Epithelial cell of esophagus (primary cell): Measurements from ENCODE around the gene SLC4A8.
A peak's percentile ranks its signal among the peaks of the same experiment; 100 is the strongest.

ENCODE experiments used
- DNase-seq: peaks from one replicate; pipeline ENCODE4 v3.0.0; 2010; ENCODE audit warnings: low read depth
- H3K4me3 ChIP-seq: 2 replicates; pipeline ENCODE4 v1.5.1; 2011; ENCODE audit warnings: mild to moderate bottlenecking, low read length, control low read depth
- TF ChIP-seq, protein P1 (sequence below): IDR thresholded peaks from 2 replicates; pipeline ENCODE4 v1.5.1; 2011; ENCODE audit warnings: low read depth, mild to moderate bottlenecking, low read length, control low read depth, inconsistent platforms; ENCODE audit not compliant: insufficient read depth; ENCODE audit errors: missing control alignments

Gene SLC4A8

DNA sequence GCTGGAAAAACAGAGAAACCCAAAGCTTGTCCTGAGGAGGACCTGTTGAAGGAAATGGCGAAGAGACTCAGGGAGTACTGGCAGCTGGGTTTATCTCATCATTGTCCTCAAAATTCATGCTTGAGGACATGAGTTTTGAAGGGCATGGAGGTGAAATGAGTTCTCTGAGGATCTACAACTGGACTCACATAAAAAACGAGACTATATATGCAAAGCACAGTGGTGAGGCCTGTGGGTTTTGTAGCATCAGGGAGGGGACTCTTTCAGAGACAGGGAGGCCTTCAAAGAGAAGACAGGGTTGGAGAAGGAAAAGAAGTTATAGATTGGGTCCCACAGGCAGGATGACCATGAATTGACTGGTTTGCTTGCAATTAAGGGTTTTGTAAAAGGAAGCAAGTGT is 95.1 kb downstream of the SLC4A8 start:
- TF ChIP-seq, protein P1, sequence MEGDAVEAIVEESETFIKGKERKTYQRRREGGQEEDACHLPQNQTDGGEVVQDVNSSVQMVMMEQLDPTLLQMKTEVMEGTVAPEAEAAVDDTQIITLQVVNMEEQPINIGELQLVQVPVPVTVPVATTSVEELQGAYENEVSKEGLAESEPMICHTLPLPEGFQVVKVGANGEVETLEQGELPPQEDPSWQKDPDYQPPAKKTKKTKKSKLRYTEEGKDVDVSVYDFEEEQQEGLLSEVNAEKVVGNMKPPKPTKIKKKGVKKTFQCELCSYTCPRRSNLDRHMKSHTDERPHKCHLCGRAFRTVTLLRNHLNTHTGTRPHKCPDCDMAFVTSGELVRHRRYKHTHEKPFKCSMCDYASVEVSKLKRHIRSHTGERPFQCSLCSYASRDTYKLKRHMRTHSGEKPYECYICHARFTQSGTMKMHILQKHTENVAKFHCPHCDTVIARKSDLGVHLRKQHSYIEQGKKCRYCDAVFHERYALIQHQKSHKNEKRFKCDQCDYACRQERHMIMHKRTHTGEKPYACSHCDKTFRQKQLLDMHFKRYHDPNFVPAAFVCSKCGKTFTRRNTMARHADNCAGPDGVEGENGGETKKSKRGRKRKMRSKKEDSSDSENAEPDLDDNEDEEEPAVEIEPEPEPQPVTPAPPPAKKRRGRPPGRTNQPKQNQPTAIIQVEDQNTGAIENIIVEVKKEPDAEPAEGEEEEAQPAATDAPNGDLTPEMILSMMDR = no peak
- no peak for DNase-seq
- no peak overlapping the region for H3K4me3 ChIP-seq

DNA sequence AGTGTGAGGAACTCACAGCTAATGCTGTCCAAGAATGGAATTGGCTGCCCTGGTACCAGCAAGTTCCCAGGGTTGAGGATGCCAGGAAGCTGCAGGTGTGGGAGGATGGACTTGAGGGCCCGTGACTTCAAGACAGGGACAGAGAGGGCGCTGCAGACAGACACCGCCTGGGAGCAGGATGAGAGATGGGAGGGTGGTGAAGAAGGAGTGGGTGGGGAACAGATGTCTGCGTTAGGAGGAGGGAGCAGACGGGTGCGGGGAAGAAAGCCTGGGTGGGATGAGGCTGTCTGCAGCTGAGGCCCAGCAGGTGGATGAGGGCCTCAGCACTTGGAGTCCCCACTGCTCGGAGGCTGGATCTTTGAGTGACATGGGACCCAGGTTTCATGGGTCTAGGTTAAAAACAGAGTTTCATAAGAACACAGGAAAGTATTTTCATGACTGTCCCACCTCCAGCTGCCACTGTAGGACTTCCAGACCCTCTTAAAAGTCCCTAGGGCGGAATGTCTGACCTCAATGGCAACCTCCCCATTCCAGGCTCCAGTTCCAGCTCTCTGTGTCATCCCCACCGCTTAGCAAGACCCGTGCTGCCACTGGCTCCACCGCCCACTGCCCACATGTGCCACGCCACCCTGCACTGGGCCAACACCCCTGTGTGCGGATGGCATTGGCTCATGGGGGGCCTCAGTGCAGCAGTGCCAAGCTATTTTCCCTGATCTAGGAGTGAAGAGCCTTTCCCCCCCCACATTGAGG is 96.1 kb downstream of the SLC4A8 start:
- TF ChIP-seq, protein P1 = no peak
- H3K4me3 ChIP-seq = no peak overlapping the region
- DNase-seq = no peak

DNA sequence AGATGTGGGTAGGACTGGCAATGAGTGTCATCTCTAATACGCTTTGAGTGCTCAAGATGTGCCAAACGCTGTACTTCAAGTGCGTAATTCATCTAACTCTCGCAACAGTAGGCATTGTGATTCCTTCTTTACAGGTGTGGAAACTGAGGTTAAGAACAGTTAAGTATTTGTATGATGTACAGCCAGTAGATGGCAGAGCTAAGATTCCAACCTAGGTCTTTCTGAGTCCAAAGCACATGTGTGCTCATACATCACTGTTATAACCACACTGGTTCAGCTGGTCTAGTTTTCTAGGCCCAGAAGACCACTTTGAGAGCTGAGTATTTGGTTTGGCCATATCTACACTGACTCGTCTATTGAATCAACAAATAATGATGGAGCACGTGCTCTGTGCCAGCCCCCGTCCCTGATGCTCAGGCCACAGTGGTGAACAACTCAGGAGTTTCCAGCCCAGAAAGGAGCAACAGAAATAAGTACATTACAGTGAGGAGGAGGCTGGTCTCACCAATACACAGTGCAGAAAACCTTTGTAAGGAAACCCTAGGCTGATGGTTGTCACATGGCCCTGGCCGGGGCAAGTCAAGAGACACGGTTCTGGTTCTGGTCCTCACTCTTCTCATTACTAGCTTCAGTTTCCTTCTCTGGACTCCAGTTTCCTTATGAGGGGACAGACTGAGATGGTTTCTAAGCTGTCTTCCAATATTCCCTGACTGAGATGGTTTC is 97.1 kb downstream of the SLC4A8 start:
- TF ChIP-seq, protein P1 = peak; percentile 19
- peak; percentile 19 for DNase-seq

DNA sequence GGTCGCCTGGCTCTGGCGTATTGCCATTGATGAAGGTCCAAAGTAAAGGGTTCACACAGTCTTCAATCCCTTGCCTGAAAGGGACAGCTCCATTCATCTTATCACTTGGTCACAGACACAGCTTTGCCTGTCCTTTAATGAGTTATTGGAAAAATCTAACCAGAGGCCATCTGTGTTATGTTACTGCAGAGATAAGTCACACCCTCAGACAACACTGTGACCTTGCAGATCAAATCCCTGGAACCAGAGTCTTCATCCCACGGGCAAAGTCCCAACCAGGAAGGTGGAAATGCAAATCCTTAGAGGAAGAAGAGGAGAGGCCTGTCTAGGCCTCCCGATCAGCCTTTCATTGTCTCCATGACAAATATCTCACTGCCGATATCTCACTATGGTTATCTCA is 98.1 kb downstream of the SLC4A8 start:
- TF ChIP-seq, protein P1 = no peak
- no peak for DNase-seq
- H3K4me3 ChIP-seq = no peak overlapping the region

More for the DNA sequence above, 97.1 kb downstream of the SLC4A8 start:
- no peak overlapping the region for H3K4me3 ChIP-seq

DNA sequence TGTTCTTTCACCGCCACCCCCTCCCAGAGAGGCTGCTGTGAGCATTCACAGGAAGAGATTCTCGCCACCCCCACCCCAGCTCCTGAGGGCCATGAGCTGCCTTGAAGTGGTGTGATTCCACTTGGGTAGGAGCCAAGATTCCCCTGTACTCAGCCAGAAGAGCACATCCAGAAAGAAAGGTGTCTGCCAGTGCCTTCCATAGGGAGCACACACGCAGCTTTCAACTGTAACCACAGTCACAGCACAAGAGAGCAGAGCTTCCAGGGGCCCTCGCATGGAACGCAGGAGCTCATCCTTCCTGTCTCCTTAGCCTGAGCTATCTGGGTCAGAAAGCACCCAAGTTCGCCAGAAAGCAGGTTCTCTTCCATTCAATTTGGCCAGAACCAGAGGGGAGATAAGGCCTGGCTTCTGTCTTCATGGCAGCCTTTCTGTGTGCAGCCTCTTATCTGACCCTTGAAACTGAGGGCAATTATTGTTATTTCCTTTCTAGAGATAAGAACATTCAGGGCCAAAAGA is 99.8 kb downstream of the SLC4A8 start:
- no peak for DNase-seq
- no peak overlapping the region for H3K4me3 ChIP-seq
- TF ChIP-seq, protein P1 = no peak

DNA sequence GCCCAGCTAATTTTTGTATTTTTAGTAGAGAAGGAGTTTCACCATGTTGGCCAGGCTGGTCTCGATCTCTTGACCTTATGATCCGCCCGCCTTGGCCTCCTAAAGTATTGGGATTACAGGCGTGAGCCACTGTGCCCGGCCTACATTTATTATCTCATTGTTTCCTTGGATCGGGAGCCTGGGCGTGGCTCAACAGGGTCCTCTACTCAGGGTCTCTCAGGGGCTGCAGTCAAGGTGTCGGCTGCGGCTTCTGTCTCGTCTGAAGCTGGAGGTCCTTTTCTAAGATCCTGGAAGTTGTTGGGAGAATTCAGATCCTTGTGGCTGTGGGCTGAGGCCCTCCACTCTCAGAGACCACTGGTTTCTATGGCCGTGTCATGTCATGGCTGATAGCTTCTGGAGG is 100.9 kb downstream of the SLC4A8 start:
- DNase-seq = no peak
- no peak overlapping the region for H3K4me3 ChIP-seq
- TF ChIP-seq, protein P1 = no peak
